ENCODE measurements around the gene NPAS3.

NPAS3 gene

GRCh38 chr14:33239465-33239864 lies 300.8 kb downstream of the NPAS3 start:
- Histone ChIP-seq H2AFZ (ENCODE audit: low read length) (no peak overlapping the region), H4K20me1 (ENCODE audit: insufficient read depth, low read length) (no peaks in the 10 kb centered on the region), H3K9ac (ENCODE audit: low read length) (no peak overlapping the region), H3K36me3 (replicated peaks; ENCODE audit: insufficient read depth, low read length) (no peaks in the 10 kb centered on the region), H3K9me2 (replicated peaks; ENCODE audit: insufficient read depth, low read length) (no peaks in the 10 kb centered on the region), H3K4me3 (ENCODE audit: low read length) (no peak overlapping the region), H3K4me2 (ENCODE audit: low read depth, low read length) (no peak overlapping the region), H3K27ac (ENCODE audit: low read length) (no peak overlapping the region), H3K27me3 (replicated peaks; ENCODE audit: insufficient read depth, low read length) (no peaks in the 10 kb centered on the region), H3F3A (ENCODE audit: insufficient read depth, low read length) (no peaks in the 10 kb centered on the region), H3K4me1 (ENCODE audit: low read length) (no peaks in the 10 kb centered on the region), H3K9me3 (replicated peaks; ENCODE audit: insufficient read depth, low read length) (no peaks in the 10 kb centered on the region), H3K79me2 (ENCODE audit: low read length) (no peaks in the 10 kb centered on the region)
- TF ChIP-seq EZH2phosphoT487 (IDR thresholded peaks at IDR 0.05; ENCODE audit: low read length) (no peak), CTCF (IDR thresholded peaks at IDR 0.05; ENCODE audit: low read length) (no peak), EZH2 (optimal IDR thresholded peaks at IDR 0.05; ENCODE audit: low read depth, low read length) (no peak)
- no peak for DNase-seq

- TF ChIP-seq CTCF (IDR thresholded peaks at IDR 0.05; ENCODE audit: low read length) (no peak), EZH2phosphoT487 (IDR thresholded peaks at IDR 0.05; ENCODE audit: low read length) (no peak), EZH2 (optimal IDR thresholded peaks at IDR 0.05; ENCODE audit: low read depth, low read length) (no peak)
- Histone ChIP-seq H3K9ac (ENCODE audit: low read length) (no peak overlapping the region), H3K4me2 (ENCODE audit: low read depth, low read length) (no peak overlapping the region), H3K27me3 (replicated peaks; ENCODE audit: insufficient read depth, low read length) (no peaks in the 10 kb centered on the region), H3F3A (ENCODE audit: insufficient read depth, low read length) (no peaks in the 10 kb centered on the region), H3K4me3 (ENCODE audit: low read length) (no peak overlapping the region), H3K79me2 (ENCODE audit: low read length) (no peaks in the 10 kb centered on the region), H3K9me3 (replicated peaks; ENCODE audit: insufficient read depth, low read length) (no peaks in the 10 kb centered on the region), H3K4me1 (ENCODE audit: low read length) (no peaks in the 10 kb centered on the region), H3K27ac (ENCODE audit: low read length) (no peak overlapping the region), H3K36me3 (replicated peaks; ENCODE audit: insufficient read depth, low read length) (no peaks in the 10 kb centered on the region), H3K9me2 (replicated peaks; ENCODE audit: insufficient read depth, low read length) (no peaks in the 10 kb centered on the region), H4K20me1 (ENCODE audit: insufficient read depth, low read length) (no peaks in the 10 kb centered on the region), H2AFZ (ENCODE audit: low read length) (no peak overlapping the region)
- DNase-seq, result no peak
Measured at GRCh38 chr14:33240466-33240865, 301.8 kb downstream of the NPAS3 start.

- H3K4me2 ChIP-seq (ENCODE audit: low read depth, low read length), result no peak overlapping the region
- no peaks in the 10 kb centered on the region for H3K4me1 ChIP-seq (ENCODE audit: low read length)
- no peak overlapping the region for H3K27ac ChIP-seq (ENCODE audit: low read length)
- no peaks in the 10 kb centered on the region for H3K27me3 ChIP-seq (replicated peaks; ENCODE audit: insufficient read depth, low read length)
- H3K9me3 ChIP-seq (replicated peaks; ENCODE audit: insufficient read depth, low read length), result no peaks in the 10 kb centered on the region
- no peak for DNase-seq
- no peaks in the 10 kb centered on the region for H3K36me3 ChIP-seq (replicated peaks; ENCODE audit: insufficient read depth, low read length)
- no peak for TF ChIP-seq EZH2phosphoT487 (IDR thresholded peaks at IDR 0.05; ENCODE audit: low read length)
- no peak for TF ChIP-seq CTCF (IDR thresholded peaks at IDR 0.05; ENCODE audit: low read length)
- TF ChIP-seq EZH2 (optimal IDR thresholded peaks at IDR 0.05; ENCODE audit: low read depth, low read length), result no peak
- H3K9ac ChIP-seq (ENCODE audit: low read length), result no peak overlapping the region
- H3K79me2 ChIP-seq (ENCODE audit: low read length), result no peaks in the 10 kb centered on the region
- no peaks in the 10 kb centered on the region for H3K9me2 ChIP-seq (replicated peaks; ENCODE audit: insufficient read depth, low read length)
- no peak overlapping the region for H3K4me3 ChIP-seq (ENCODE audit: low read length)
- H2AFZ ChIP-seq (ENCODE audit: low read length), result no peak overlapping the region
- H4K20me1 ChIP-seq (ENCODE audit: insufficient read depth, low read length), result no peaks in the 10 kb centered on the region
- H3F3A ChIP-seq (ENCODE audit: insufficient read depth, low read length), result no peaks in the 10 kb centered on the region
Measured at GRCh38 chr14:33241331-33241730, 302.7 kb downstream of the NPAS3 start.
